CD4-positive, alpha-beta T cell treated with Interleukin-12 subunit alpha and Interleukin-12 subunit beta, for 1 hour (primary cell): Measurements from ENCODE around the gene STPG1.
A peak's percentile ranks its signal among the peaks of the same experiment; 100 is the strongest.
"Not testable (repeated sequence)": the region's sequence is repeated elsewhere in the genome, so short reads cannot be mapped to it uniquely, and the experiment has no call there.

ENCODE experiments used
- DNase-seq: peaks from one replicate; pipeline ENCODE4 v3.0.0-alpha.2; 2020

The STPG1 gene

GRCh38 chr1:24413350-24414163 lies at the start of gene STPG1:
STPG1 (minus strand) TSS chr1:24413782; CDS start chr1:24401388, 12,394 bp downstream.
- DNase-seq: peak; percentile 90

GRCh38 chr1:24462128-24462527 lies 48.5 kb upstream of the STPG1 start:
- DNase-seq: not testable (repeated sequence)

- no peak for DNase-seq
Measured at GRCh38 chr1:24459551-24460266, 46.1 kb upstream of the STPG1 start.

- DNase-seq: no peak
Measured at GRCh38 chr1:24457866-24458265, 44.3 kb upstream of the STPG1 start.

GRCh38 chr1:24455272-24455671 lies 41.7 kb upstream of the STPG1 start:
- DNase-seq: no peak

- DNase-seq: no peak
Measured at GRCh38 chr1:24454673-24455072, 41.1 kb upstream of the STPG1 start.

- no peak for DNase-seq
Measured at GRCh38 chr1:24452922-24453485, 39.4 kb upstream of the STPG1 start.

- no peak for DNase-seq
Measured at GRCh38 chr1:24451746-24452145, 38.2 kb upstream of the STPG1 start.

- DNase-seq: no peak
Measured at GRCh38 chr1:24450857-24451397, 37.3 kb upstream of the STPG1 start.

- DNase-seq: no peak
Measured at GRCh38 chr1:24450316-24450715, 36.7 kb upstream of the STPG1 start.

GRCh38 chr1:24446446-24446845 lies 32.9 kb upstream of the STPG1 start:
- DNase-seq: not testable (repeated sequence)

GRCh38 chr1:24443241-24443656 lies 29.7 kb upstream of the STPG1 start:
- no peak for DNase-seq

- no peak for DNase-seq
Measured at GRCh38 chr1:24442764-24443163, 29.2 kb upstream of the STPG1 start.

- DNase-seq: no peak
Measured at GRCh38 chr1:24441996-24442668, 28.6 kb upstream of the STPG1 start.

- no peak for DNase-seq
Measured at GRCh38 chr1:24441480-24441879, 27.9 kb upstream of the STPG1 start.

- no peak for DNase-seq
Measured at GRCh38 chr1:24440436-24440835, 26.9 kb upstream of the STPG1 start.

GRCh38 chr1:24438423-24438901 lies 24.9 kb upstream of the STPG1 start:
- no peak for DNase-seq

GRCh38 chr1:24437631-24438396 lies 24.2 kb upstream of the STPG1 start:
- no peak for DNase-seq

GRCh38 chr1:24435782-24436365 lies 22.3 kb upstream of the STPG1 start:
- no peak for DNase-seq

- no peak for DNase-seq
Measured at GRCh38 chr1:24427545-24427862, 13.9 kb upstream of the STPG1 start.

GRCh38 chr1:24426744-24427544 lies 13.4 kb upstream of the STPG1 start:
- DNase-seq: no peak
